H1 (cell line): ENCODE data around the gene PRR27. TPM values are rescaled to one million over a fixed set of nuclear protein-coding genes. Genes with fewer than 3 reads are reported as not detected.

Source experiments
- CTCF ChIA-PET: fragments of 300-600 bp; sonication (Branson Sonifier 250); formaldehyde crosslinking; loops from one replicate; lab custom pipeline; 2021; ENCODE audit not compliant: partially characterized antibody; lab: Charles Lee
- POLR2A ChIA-PET: fragments of 300-600 bp; sonication (Branson Sonifier 250); formaldehyde crosslinking; loops from one replicate; lab custom pipeline; 2021; ENCODE audit warnings: inconsistent platforms; ENCODE audit not compliant: partially characterized antibody; lab: Charles Lee
- DNase-seq, 2 experiments: peaks; one replicate each; pipeline versions ENCODE4 v3.0.0 to v3.0.0-alpha.2; 2010 to 2022; ENCODE audit warnings: low spot score in 2 of 2, low read depth in 1 of 2, mixed read lengths in 1 of 2
- FAIRE-seq: peaks from 2 replicates; lab custom pipeline; 2011; peaks lifted over from hg19 to GRCh38; lab: Jason Lieb, UNC
- H2AFZ ChIP-seq: 2 replicates; pipeline ENCODE4 v1.8.1; 2012; ENCODE audit warnings: low read length, inconsistent platforms
- H2AK5ac ChIP-seq: 2 replicates; pipeline ENCODE4 v1.6.1; 2013; ENCODE audit warnings: low read depth, low read length
- H2BK120ac ChIP-seq: replicated peaks from 2 replicates; pipeline ENCODE3; 2013; ENCODE audit warnings: low read depth, low read length, inconsistent platforms
- H2BK12ac ChIP-seq: 2 replicates; pipeline ENCODE4 v1.6.1; 2013; ENCODE audit warnings: low read depth, low read length
- H2BK15ac ChIP-seq: 2 replicates; pipeline ENCODE4 v1.6.1; 2013; ENCODE audit warnings: low read length
- H2BK20ac ChIP-seq: 2 replicates; pipeline ENCODE4 v1.6.1; 2013; ENCODE audit warnings: low read length
- H2BK5ac ChIP-seq: 2 replicates; pipeline ENCODE4 v1.6.1; 2013; ENCODE audit warnings: low read depth, low read length
- H3K14ac ChIP-seq: 2 replicates; pipeline ENCODE4 v1.6.1; 2013; ENCODE audit warnings: inconsistent platforms; ENCODE audit not compliant: insufficient read length
- H3K18ac ChIP-seq: 2 replicates; pipeline ENCODE4 v1.6.1; 2013; ENCODE audit warnings: low read length; ENCODE audit errors: extremely low read depth
- H3K23ac ChIP-seq: 2 replicates; pipeline ENCODE4 v1.6.1; 2013; ENCODE audit warnings: inconsistent platforms; ENCODE audit not compliant: insufficient read length
- H3K23me2 ChIP-seq: 2 replicates; pipeline ENCODE4 v1.6.1; 2013; ENCODE audit warnings: low read depth, low read length
- H3K27ac ChIP-seq: 2 replicates; pipeline ENCODE4 v1.6.1; 2011; ENCODE audit warnings: low read depth, low read length, inconsistent platforms
- H3K27me3 ChIP-seq, 4 experiments: replicated peaks in 1 of 4; 1 replicate in 1 of 4; 2 replicates in 3 of 4; pipeline versions ENCODE4 v1.6.1 to v1.8.1; 2011 to 2013; ENCODE audit warnings: low read length in 3 of 4, mild to moderate bottlenecking in 3 of 4, inconsistent platforms in 2 of 4, mixed read lengths in 2 of 4, moderate library complexity in 1 of 4; ENCODE audit not compliant: control insufficient read depth in 3 of 4, insufficient read depth in 3 of 4; ENCODE audit errors: extremely low read depth in 1 of 4
- H3K36me3 ChIP-seq, 4 experiments: 2 replicates each; pipeline versions ENCODE4 v1.6.1 to v1.8.1; 2011 to 2013; ENCODE audit warnings: mild to moderate bottlenecking in 4 of 4, low read length in 3 of 4, moderate library complexity in 2 of 4, control low read depth in 1 of 4, inconsistent platforms in 1 of 4; ENCODE audit not compliant: insufficient read depth in 4 of 4, control insufficient read depth in 2 of 4
- H3K4ac ChIP-seq: replicated peaks from 2 replicates; pipeline ENCODE3; 2013; ENCODE audit warnings: low read length, low read depth, mixed read lengths, inconsistent platforms; ENCODE audit not compliant: insufficient read length
- H3K4me1 ChIP-seq, 4 experiments: replicated peaks in 1 of 4; 1 replicate in 1 of 4; 2 replicates in 3 of 4; pipeline versions ENCODE4 v1.6.1 to v1.8.1; 2011 to 2013; ENCODE audit warnings: low read length in 3 of 4, inconsistent platforms in 2 of 4, mixed read lengths in 1 of 4; ENCODE audit not compliant: insufficient read depth in 4 of 4, control insufficient read depth in 3 of 4
- H3K4me2 ChIP-seq, 2 experiments: 2 replicates each; pipeline versions ENCODE4 v1.6.1 to v1.8.1; 2011 to 2013; ENCODE audit warnings: low read depth in 2 of 2, low read length in 2 of 2, control low read depth in 1 of 2, inconsistent platforms in 1 of 2, mild to moderate bottlenecking in 1 of 2; ENCODE audit not compliant: insufficient read depth in 1 of 2
- H3K4me3 ChIP-seq, 4 experiments: fragments of 200-600, 300-600 bp in 1 of 4; sonication (generic), shearing (Covaris generic), sonication (Bioruptor Twin) in 1 of 4; 2 replicates each; pipeline versions ENCODE4 v1.5.1 to v1.8.1; 2011 to 2016; ENCODE audit warnings: low read length in 4 of 4, low read depth in 3 of 4, control low read depth in 2 of 4, inconsistent platforms in 2 of 4, mild to moderate bottlenecking in 2 of 4, mixed read lengths in 1 of 4, moderate library complexity in 1 of 4; ENCODE audit not compliant: insufficient read depth in 2 of 4; ENCODE audit errors: extremely low read depth in 1 of 4
- H3K56ac ChIP-seq: replicated peaks from 2 replicates; pipeline ENCODE3; 2013; ENCODE audit warnings: low read depth, mild to moderate bottlenecking, mixed read lengths, low read length, inconsistent platforms; ENCODE audit not compliant: insufficient read length
- H3K79me1 ChIP-seq: 2 replicates; pipeline ENCODE4 v1.6.1; 2013; ENCODE audit warnings: low read depth, low read length, control low read depth
- H3K79me2 ChIP-seq, 2 experiments: 2 replicates each; pipeline versions ENCODE4 v1.6.1 to v1.8.1; 2012 to 2013; ENCODE audit warnings: low read length in 2 of 2, mild to moderate bottlenecking in 2 of 2, inconsistent platforms in 1 of 2; ENCODE audit not compliant: insufficient read depth in 2 of 2, control insufficient read depth in 1 of 2
- H3K9ac ChIP-seq, 4 experiments: replicated peaks in 1 of 4; 1 replicate in 1 of 4; 2 replicates in 3 of 4; pipeline versions ENCODE4 v1.6.1 to v1.8.1; 2011 to 2013; ENCODE audit warnings: low read depth in 3 of 4, low read length in 3 of 4, control low read depth in 2 of 4, mild to moderate bottlenecking in 2 of 4, moderate library complexity in 2 of 4, inconsistent platforms in 1 of 4; ENCODE audit errors: extremely low read depth in 1 of 4
- H3K9me3 ChIP-seq, 2 experiments: 2 replicates each; pipeline versions ENCODE4 v1.6.1 to v1.8.1; 2012 to 2013; ENCODE audit warnings: mild to moderate bottlenecking in 2 of 2, moderate library complexity in 2 of 2, control low read depth in 1 of 2, inconsistent platforms in 1 of 2, low read depth in 1 of 2, low read length in 1 of 2, mixed read lengths in 1 of 2; ENCODE audit not compliant: insufficient read depth in 2 of 2
- H4K20me1 ChIP-seq, 2 experiments: replicated peaks in 1 of 2; 2 replicates each; pipeline versions ENCODE3 to v1.8.1; 2011 to 2013; ENCODE audit warnings: inconsistent platforms in 2 of 2, low read length in 2 of 2, mild to moderate bottlenecking in 1 of 2; ENCODE audit not compliant: insufficient read depth in 2 of 2, control insufficient read depth in 1 of 2
- H4K5ac ChIP-seq: 2 replicates; pipeline ENCODE4 v1.6.1; 2013; ENCODE audit warnings: low read length, low read depth, mixed read lengths, inconsistent platforms; ENCODE audit not compliant: insufficient read length
- H4K8ac ChIP-seq: 2 replicates; pipeline ENCODE4 v1.8.0; 2013; ENCODE audit warnings: mild to moderate bottlenecking, moderate library complexity, low read length, inconsistent platforms; ENCODE audit not compliant: insufficient read depth; ENCODE audit errors: extremely low read depth
- H4K91ac ChIP-seq: replicated peaks from 2 replicates; pipeline ENCODE3; 2013; ENCODE audit warnings: low read length, mixed read lengths, inconsistent platforms; ENCODE audit not compliant: insufficient read length
- NANOG ChIP-seq: IDR thresholded peaks from 2 replicates; pipeline ENCODE4 v1.6.1; 2011; ENCODE audit warnings: low read length, low read depth, mild to moderate bottlenecking, inconsistent platforms; ENCODE audit not compliant: insufficient read depth, poor library complexity, severe bottlenecking
- POLR2AphosphoS5 ChIP-seq: IDR thresholded peaks from 2 replicates; pipeline ENCODE4 v1.6.1; 2011; ENCODE audit warnings: low read depth, low read length
- POU5F1 ChIP-seq: IDR thresholded peaks from 2 replicates; pipeline ENCODE4 v1.6.1; 2011; ENCODE audit warnings: low read depth, mild to moderate bottlenecking, low read length, moderate library complexity
- SP1 ChIP-seq: IDR thresholded peaks from 2 replicates; pipeline ENCODE4 v1.6.1; 2011; ENCODE audit warnings: low read depth, low read length
- TAF1 ChIP-seq: IDR thresholded peaks from 2 replicates; pipeline ENCODE4 v1.6.1; 2011; ENCODE audit warnings: mild to moderate bottlenecking, low read depth, low read length
- WGBS, 2 experiments: shearing (Covaris generic) in 1 of 2; methylation state at CpG; one replicate each; pipeline versions ENCODE4 v1.1.6 to v1.1.7; 2013 to 2015; ENCODE audit warnings: low lambda C conversion rate in 2 of 2, mixed read lengths in 2 of 2, inconsistent platforms in 1 of 2, low coverage in 1 of 2, missing lambda C conversion rate in 1 of 2; ENCODE audit not compliant: insufficient replicate concordance in 2 of 2, insufficient coverage in 1 of 2, insufficient read length in 1 of 2; ENCODE audit errors: extremely low coverage in 1 of 2, missing lambda C conversion rate in 1 of 2; 5-methylcytosine and 5-hydroxymethylcytosine counted together
- polyA plus RNA-seq, 7 experiments: library from polyadenylated mRNA; depleted of rRNA in 3 of 7; stranded (reverse) in 5 of 7; unstranded in 2 of 7; fragments of >200 nt in 5 of 7; fragments of 200-250 nt in 2 of 7; gene quantifications; 1 replicate in 5 of 7; 2 replicates in 1 of 7; 4 replicates in 1 of 7; pipeline versions ENCODE4 v1.2.1 to v1.2.3, GENCODE V29; 2011 to 2013; ENCODE audit warnings: missing spikeins in 2 of 7, mixed read lengths in 2 of 7
- total RNA-seq: library from RNA; stranded (reverse); fragmentation: NEBNext Ultra II Directional; extraction: Animal tissue kit (Norgen Biotek cat#: 25700); gene quantifications from 2 replicates; pipeline ENCODE4 v1.2.1, GENCODE V29; 2021

The PRR27 gene
- total and polyA plus RNA-seq, 2 of the 8 experiments (the other 6 are each of a cell fraction or from before 2014, with no cell fraction given) = not detected

- H3K27me3 ChIP-seq = no peaks in the 10 kb centered on the region
- no peak overlapping the region for H3K4me3 ChIP-seq
- no peak overlapping the region for H2BK12ac ChIP-seq
- no peak overlapping the region for H2BK15ac ChIP-seq
- no peaks in the 10 kb centered on the region for H3K79me1 ChIP-seq
- ChIA-PET POLR2A (no interaction called here), CTCF (interaction anchor here (0.8 to 2.4 kb wide), 6 partner anchors 16 to 1954 kb away, joined by 3 to 12 read pairs (median 4); no protein-coding TSS in a partner anchor)
- no peaks in the 10 kb centered on the region for H3K4me1 ChIP-seq
- H4K8ac ChIP-seq = no peak overlapping the region
- no peak overlapping the region for H2AFZ ChIP-seq
- H3K79me2 ChIP-seq = no peaks in the 10 kb centered on the region
- H3K56ac ChIP-seq = no peak overlapping the region
- TF ChIP-seq POLR2AphosphoS5 (no peak), POU5F1 (no peak), SP1 (no peak), TAF1 (no peak), NANOG (no peak)
- WGBS, 2 experiments = 60% methylated on average over 1 of the region's 1 CpG; no CpG with 5 or more reads in 1 of the 2 experiments
- H3K27ac ChIP-seq = no peak overlapping the region
- H3K23ac ChIP-seq = no peak overlapping the region
- H3K9ac ChIP-seq = no peak overlapping the region
- no peak overlapping the region for H2BK20ac ChIP-seq
- no peak overlapping the region for H3K4ac ChIP-seq
- H3K23me2 ChIP-seq = peaks cover 4% of the 10 kb centered on the region; the same call in 1 of the 2 replicates
- H4K5ac ChIP-seq = no peak overlapping the region
- H2BK5ac ChIP-seq = no peak overlapping the region
- H2AK5ac ChIP-seq = no peak overlapping the region
- no peak overlapping the region for H3K18ac ChIP-seq
- no peak overlapping the region for H4K91ac ChIP-seq
- H4K20me1 ChIP-seq = no peaks in the 10 kb centered on the region
- FAIRE-seq = no peak
- H3K36me3 ChIP-seq = no peaks in the 10 kb centered on the region
- H3K4me2 ChIP-seq = no peak overlapping the region
- H2BK120ac ChIP-seq = no peak overlapping the region
- H3K9me3 ChIP-seq = no peaks in the 10 kb centered on the region
- no peak for DNase-seq
- no peak overlapping the region for H3K14ac ChIP-seq
Observed at GRCh38 chr4:70181864-70182263, 27.8 kb downstream of the PRR27 start.
